Psoas muscle (tissue), 8 donors: ENCODE data around the gene CMTM8. TPM values are rescaled to one million over a fixed set of nuclear protein-coding genes. Genes with fewer than 3 reads are reported as not detected.

Experiments used
- ATAC-seq, 4 donors: fragments of 200-7000 bp; cut with Tn5 transposase; one replicate each; pipeline ENCODE4 v1.9.1; 2020; ENCODE audit warnings: moderate library complexity in 3 of 4, mild to moderate bottlenecking in 2 of 4
- DNase-seq, 2 donors: peaks; one replicate each; pipeline ENCODE4 v3.0.0-alpha.2; 2020
- H3K27ac ChIP-seq: fragments of 200-600 bp; one replicate; pipeline ENCODE4 v1.8.0; 2022
- H3K27me3 ChIP-seq, 3 donors: fragments of 200-600 bp in 1 of 3; one replicate each; pipeline versions ENCODE4 v1.6.1 to v1.8.0; 2013 to 2022; ENCODE audit warnings: low read length in 2 of 3, mild to moderate bottlenecking in 2 of 3, moderate library complexity in 1 of 3; ENCODE audit not compliant: insufficient read depth in 3 of 3
- H3K36me3 ChIP-seq, 2 donors: fragments of 200-600 bp in 1 of 2; one replicate each; pipeline versions ENCODE4 v1.6.1 to v1.8.0; 2013 to 2022; ENCODE audit warnings: low read depth in 1 of 2, mild to moderate bottlenecking in 1 of 2, moderate library complexity in 1 of 2; ENCODE audit not compliant: insufficient read depth in 1 of 2
- H3K4me1 ChIP-seq: fragments of 200-600 bp; one replicate; pipeline ENCODE4 v1.8.0; 2022
- H3K4me3 ChIP-seq: fragments of 200-600 bp; one replicate; pipeline ENCODE4 v1.8.0; 2022; ENCODE audit warnings: mild to moderate bottlenecking
- H3K9me3 ChIP-seq: fragments of 200-600 bp; one replicate; pipeline ENCODE4 v1.8.0; 2022
- WGBS, 3 donors: extraction: QIAGEN DNeasy Blood & Tissue Kit; methylation state at CpG; one replicate each; pipeline versions ENCODE4 v1.1.6 to v1.1.7; 2013; 5-methylcytosine and 5-hydroxymethylcytosine counted together
- intact Hi-C, 2 donors: fragments of 100-400 bp; cut with DNase I; formaldehyde crosslinking; loops; one replicate each; pipeline versions ENCODE4 v1.11.0 to v1.14.2; 2022
- polyA plus RNA-seq, 3 donors: library from polyadenylated mRNA; stranded (reverse); fragments of 200-250 nt; gene quantifications; one replicate each; pipeline ENCODE4 v1.2.3, GENCODE V29; 2013
- total RNA-seq, 4 donors: library from RNA; stranded (reverse); fragmentation: NEBNext Ultra II Directional in 2 of 4; extraction: Animal tissue kit (Norgen Biotek cat#: 25700) in 2 of 4; gene quantifications; one replicate each; pipeline versions ENCODE4 v1.2.1 to v1.2.4, GENCODE V29; 2021 to 2023
- TF ChIP-seq, protein P1 (sequence below): fragments of 200-600 bp; IDR thresholded peaks from one replicate; pipeline ENCODE4 v1.8.0; 2022; ENCODE audit warnings: antibody characterized with exemption
- donor health status: healthy with polysubstance abuse.
- donor health status: DM: no; HTN: no; CAD: no; lungs with moderate emphysema.
- donor health status: Bipolar disorder and iron deficiency.
- donor health status: healthy.
- donor health status: DM: yes; HTN: yes; CAD: no.
- donor health status: DM: no; HTN: no; CAD: no.
- donor health status: DM: no; HTN: no; CAD: no.
- donor health status: DM: yes; HTN: yes; CAD: no.

CMTM8 gene
- total and polyA plus RNA-seq, 7 donors, result 0.97 to 4.2 (median 2.0) TPM

DNA sequence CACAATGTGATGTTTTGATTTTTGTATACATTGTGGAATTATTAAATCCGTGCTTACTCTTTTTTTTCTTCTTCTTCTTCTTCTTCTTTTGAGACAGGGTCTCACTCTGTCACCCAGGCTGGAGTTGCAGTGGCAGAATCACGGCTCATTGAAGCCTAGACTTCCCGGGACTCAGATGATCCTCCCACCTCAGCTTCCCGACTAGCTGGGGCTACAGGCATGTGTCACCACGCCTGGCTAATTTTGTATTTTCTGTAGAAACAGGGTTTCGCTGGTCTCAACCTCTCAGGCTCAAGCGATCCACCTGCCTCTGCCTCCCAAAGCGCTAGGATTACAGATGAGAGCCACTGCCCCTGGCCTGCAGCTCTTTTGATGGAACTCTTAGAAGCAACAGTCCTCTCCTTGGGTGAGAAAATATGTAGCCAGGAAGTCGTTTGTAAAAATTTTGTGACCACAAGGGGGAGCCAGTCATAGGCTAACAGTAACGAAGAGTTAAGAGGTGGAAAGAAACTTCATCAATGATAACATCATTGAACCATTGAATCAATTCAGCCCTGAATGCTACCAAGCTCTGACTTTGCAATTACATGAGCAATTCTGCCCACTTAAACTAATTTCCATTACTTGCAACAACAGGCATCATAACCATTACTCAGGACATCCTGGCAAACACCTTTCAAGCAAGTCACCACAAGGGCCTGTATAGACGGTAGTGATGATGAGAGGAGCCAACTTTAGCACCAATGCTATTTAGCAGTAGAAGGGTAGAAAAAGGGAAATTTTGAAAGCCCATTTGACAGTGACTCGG lies 136.5 kb downstream of the CMTM8 start:
- H3K4me1 ChIP-seq, result no peaks in the 10 kb centered on the region
- TF ChIP-seq, protein P1, sequence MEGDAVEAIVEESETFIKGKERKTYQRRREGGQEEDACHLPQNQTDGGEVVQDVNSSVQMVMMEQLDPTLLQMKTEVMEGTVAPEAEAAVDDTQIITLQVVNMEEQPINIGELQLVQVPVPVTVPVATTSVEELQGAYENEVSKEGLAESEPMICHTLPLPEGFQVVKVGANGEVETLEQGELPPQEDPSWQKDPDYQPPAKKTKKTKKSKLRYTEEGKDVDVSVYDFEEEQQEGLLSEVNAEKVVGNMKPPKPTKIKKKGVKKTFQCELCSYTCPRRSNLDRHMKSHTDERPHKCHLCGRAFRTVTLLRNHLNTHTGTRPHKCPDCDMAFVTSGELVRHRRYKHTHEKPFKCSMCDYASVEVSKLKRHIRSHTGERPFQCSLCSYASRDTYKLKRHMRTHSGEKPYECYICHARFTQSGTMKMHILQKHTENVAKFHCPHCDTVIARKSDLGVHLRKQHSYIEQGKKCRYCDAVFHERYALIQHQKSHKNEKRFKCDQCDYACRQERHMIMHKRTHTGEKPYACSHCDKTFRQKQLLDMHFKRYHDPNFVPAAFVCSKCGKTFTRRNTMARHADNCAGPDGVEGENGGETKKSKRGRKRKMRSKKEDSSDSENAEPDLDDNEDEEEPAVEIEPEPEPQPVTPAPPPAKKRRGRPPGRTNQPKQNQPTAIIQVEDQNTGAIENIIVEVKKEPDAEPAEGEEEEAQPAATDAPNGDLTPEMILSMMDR, result peak; percentile 75
- no peak overlapping the region for H3K27ac ChIP-seq
- no peaks in the 10 kb centered on the region for H3K9me3 ChIP-seq
- intact Hi-C loops, result loop anchor here (5.0 kb wide), 2 partner anchors 92 to 292 kb away; no protein-coding TSS in a partner anchor
- 48 to 51% (median 48%) methylated on average over 12 of the region's 12 CpGs for WGBS, 3 donors
- no peak for DNase-seq
- peak; percentile 58 to 76 (median 59) for ATAC-seq
- no peaks in the 10 kb centered on the region for H3K27me3 ChIP-seq
- H3K36me3 ChIP-seq, result no peaks in the 10 kb centered on the region
- no peak overlapping the region for H3K4me3 ChIP-seq

DNA sequence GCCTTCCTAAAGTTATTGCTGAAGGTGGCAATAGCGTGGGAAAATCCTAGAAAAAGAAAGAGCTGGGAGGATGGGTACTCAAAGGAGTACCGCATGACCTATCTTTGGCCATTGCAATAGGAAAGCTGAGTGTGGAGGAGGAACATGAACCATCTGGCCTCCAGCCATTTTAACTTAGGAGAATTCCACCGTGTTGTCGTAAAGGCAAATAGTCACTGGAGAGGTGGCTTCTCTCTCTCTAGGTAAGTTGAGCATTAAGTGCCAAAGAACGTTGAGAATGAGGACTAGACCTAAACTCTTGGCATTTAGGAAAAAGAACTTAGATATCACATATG lies 137.1 kb downstream of the CMTM8 start:
- no peak for DNase-seq
- H3K4me3 ChIP-seq, result no peak overlapping the region
- ATAC-seq, result no peak
- intact Hi-C loops, result loop anchor here in 1 of 2 donors (5.0 kb wide), 1 partner anchor 292 kb away; no protein-coding TSS in a partner anchor
- 82 to 94% (median 84%) methylated on average over 5 of the region's 5 CpGs for WGBS, 3 donors
- H3K9me3 ChIP-seq, result no peaks in the 10 kb centered on the region
- no peak overlapping the region for H3K27ac ChIP-seq
- no peaks in the 10 kb centered on the region for H3K4me1 ChIP-seq
- TF ChIP-seq, protein P1, result no peak
- no peaks in the 10 kb centered on the region for H3K27me3 ChIP-seq
- no peaks in the 10 kb centered on the region for H3K36me3 ChIP-seq

DNA sequence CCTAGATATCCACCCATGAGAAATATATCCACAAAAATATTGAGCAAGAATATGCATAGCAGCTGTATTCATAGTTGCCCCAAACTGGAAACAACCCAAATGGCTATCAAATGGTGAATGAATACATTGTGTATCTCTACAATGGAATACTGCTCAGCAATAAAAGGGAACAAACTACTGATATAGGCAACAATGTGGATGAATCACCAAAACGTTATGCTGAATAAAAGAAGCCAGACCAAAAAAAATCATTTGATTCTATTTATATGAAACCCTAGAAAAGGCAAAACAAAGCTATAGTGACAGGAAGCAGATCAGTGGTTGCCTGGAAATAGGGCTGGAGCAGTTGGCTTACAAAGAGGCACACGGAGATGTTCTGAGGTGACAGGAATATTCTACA lies 137.6 kb downstream of the CMTM8 start:
- ATAC-seq, result no peak
- intact Hi-C loops, result loop anchor here in 1 of 2 donors (2.0 to 5.0 kb wide), 2 partner anchors 93 to 291 kb away; no protein-coding TSS in a partner anchor
- Histone ChIP-seq H3K27me3 (no peaks in the 10 kb centered on the region), H3K9me3 (no peaks in the 10 kb centered on the region), H3K27ac (no peak overlapping the region), H3K4me1 (no peaks in the 10 kb centered on the region), H3K4me3 (no peak overlapping the region), H3K36me3 (no peaks in the 10 kb centered on the region)
- TF ChIP-seq, protein P1, result no peak
- 67 to 78% (median 72%) methylated on average over 2 of the region's 2 CpGs for WGBS, 3 donors
- DNase-seq, result no peak

DNA sequence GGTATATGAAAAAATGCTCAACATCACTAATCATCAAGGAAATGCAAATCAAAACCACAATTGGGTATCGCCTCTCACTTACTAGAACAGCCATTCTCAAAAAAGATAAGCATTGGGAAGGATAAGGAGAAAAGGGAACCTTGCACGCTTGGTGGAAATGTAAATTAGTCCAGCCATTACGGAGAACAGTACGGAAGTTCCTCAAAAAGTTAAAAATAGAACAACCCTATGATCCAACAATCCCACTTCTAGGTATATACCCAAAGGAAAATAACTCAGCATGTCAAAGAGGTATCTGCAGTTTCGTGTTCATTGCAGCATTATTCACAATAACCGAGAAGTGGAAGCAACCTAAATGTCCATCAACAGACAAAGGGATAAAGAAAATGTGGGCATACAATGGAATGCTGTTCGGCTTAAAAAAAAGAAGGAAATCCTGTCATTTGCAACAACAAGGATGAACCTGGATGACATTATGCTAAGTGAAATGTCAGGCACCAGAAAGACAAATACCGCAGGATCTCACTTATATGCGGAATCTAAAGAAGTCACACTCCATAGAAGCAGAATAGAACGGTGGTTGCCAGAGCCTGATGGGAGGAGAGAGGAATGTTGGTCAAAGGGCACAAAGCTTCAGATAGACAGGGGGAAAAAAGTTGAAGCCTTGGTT lies 141.5 kb downstream of the CMTM8 start:
- Histone ChIP-seq H3K36me3 (no peaks in the 10 kb centered on the region), H3K4me3 (no peak overlapping the region), H3K4me1 (no peaks in the 10 kb centered on the region), H3K27ac (no peak overlapping the region), H3K27me3 (no peaks in the 10 kb centered on the region), H3K9me3 (no peaks in the 10 kb centered on the region)
- DNase-seq, result no peak
- no peak for ATAC-seq
- intact Hi-C loops, result loop anchor here in 1 of 2 donors (5.0 kb wide), 1 partner anchor 287 kb away; no protein-coding TSS in a partner anchor
- 73 to 76% (median 75%) methylated on average over 10 of the region's 10 CpGs for WGBS, 3 donors
- TF ChIP-seq, protein P1, result no peak
